GM13977 (cell line): ENCODE results near the gene GOLT1A.

Experiments used
- DNase-seq: peaks from one replicate; pipeline ENCODE4 v3.0.0; 2012; ENCODE audit warnings: low spot score
- in situ Hi-C: fragments of 300-500 bp; cut with MboI; formaldehyde crosslinking; loops from one replicate; pipeline ENCODE4 v1.12.0; 2022; ENCODE audit warnings: low sequenced_read_pairs, low pct_unique_long_range_greater_than_20kb, mixed read lengths, inconsistent platforms; ENCODE audit not compliant: unreplicated experiment
- TF ChIP-seq, protein P1 (sequence below): IDR thresholded peaks from 2 replicates; pipeline ENCODE4 v1.5.1; 2012; ENCODE audit warnings: mild to moderate bottlenecking, control low read depth; ENCODE audit not compliant: insufficient read depth; ENCODE audit errors: extremely low read depth, missing control alignments

GOLT1A gene, protein sequence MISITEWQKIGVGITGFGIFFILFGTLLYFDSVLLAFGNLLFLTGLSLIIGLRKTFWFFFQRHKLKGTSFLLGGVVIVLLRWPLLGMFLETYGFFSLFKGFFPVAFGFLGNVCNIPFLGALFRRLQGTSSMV

DNA sequence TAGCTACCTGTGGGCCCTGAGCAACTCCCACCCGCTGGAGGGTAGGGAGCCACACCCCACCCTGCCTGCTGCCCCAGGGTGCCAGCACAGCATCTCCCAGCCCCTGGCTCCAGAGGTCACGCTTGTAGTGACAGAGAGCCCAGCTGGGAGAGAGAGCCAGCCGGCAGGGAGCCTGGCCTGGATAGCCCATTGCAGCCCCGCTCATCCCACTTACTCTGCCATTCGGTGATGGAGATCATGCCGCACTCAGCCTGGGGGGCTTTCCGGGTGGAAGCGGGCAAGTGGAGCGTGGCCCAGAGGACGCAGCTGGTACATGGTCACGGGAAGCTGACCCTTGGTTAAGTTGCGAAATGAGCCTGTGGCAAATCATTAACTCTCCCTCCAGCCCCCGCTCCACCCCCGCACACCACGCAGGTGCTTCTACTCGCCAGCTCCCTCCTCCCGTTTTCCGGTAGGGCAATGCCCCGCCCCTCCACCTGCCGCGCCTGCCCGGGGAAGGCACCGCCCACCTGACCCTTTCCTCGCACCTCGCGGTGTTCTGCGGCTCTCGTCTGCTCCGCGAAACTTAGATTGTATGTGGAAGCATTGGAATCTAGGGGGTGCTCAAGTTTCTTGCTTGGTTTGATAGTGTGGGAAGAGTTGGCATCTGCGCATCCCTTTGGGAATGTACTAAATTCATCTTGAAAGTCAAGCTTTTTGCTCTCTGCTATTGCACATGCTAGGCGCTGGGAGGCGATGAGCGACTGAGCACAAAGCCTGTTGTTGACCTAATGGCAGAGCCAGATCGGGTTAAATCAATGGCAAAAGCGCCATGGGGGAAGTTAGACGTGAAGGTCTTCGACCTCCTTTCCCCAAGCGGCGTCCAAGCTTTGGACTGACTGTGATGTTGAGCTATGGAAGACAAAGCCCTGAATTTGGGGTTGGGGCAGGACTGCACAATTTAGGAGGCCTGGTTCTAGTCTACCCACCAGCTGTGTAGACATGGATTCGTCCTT lies at the start of gene GOLT1A:
Gene GOLT1A, minus strand, starts transcription at position 321 of the 995 bp plus-strand sequence. Its CDS starts 82 bp downstream, at position 239.
- DNase-seq: peak; percentile 59
- TF ChIP-seq, protein P1, sequence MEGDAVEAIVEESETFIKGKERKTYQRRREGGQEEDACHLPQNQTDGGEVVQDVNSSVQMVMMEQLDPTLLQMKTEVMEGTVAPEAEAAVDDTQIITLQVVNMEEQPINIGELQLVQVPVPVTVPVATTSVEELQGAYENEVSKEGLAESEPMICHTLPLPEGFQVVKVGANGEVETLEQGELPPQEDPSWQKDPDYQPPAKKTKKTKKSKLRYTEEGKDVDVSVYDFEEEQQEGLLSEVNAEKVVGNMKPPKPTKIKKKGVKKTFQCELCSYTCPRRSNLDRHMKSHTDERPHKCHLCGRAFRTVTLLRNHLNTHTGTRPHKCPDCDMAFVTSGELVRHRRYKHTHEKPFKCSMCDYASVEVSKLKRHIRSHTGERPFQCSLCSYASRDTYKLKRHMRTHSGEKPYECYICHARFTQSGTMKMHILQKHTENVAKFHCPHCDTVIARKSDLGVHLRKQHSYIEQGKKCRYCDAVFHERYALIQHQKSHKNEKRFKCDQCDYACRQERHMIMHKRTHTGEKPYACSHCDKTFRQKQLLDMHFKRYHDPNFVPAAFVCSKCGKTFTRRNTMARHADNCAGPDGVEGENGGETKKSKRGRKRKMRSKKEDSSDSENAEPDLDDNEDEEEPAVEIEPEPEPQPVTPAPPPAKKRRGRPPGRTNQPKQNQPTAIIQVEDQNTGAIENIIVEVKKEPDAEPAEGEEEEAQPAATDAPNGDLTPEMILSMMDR: peak; percentile 34
- in situ Hi-C loops: no loop called here

DNA sequence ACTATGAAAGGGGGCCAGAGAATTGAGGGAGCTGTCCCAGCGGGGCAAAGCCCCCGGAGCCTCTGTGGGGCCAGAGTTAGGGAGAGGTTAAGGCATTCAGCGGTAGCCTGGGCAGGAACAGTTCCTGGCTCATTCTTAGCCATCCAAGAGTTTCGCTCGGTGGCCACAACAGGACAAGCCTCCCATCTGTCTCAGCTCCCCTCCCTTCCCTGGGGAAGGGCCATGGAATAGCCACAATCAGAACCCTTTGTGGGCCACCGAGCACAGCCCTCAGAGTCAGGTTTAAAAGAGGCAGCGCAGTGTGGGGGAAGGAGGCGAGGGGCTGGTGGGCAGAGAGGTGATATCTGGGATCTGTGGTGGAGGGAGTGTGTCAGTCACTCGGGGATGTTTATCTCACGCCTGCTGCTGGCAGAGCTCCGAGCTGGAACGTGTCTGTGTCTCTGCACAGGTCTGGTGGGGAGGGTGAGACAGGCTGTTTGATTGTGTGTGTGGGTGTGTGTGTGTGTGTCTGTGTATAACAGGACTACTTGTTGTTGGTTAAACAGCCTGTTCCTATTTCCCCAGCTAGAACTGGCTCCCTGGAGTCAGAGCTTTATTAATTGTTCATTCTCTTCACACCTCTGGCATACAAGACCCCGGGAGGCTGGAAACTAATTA lies 49.6 kb upstream of the GOLT1A start:
- no peak for DNase-seq
- in situ Hi-C loops: no loop called here

DNA sequence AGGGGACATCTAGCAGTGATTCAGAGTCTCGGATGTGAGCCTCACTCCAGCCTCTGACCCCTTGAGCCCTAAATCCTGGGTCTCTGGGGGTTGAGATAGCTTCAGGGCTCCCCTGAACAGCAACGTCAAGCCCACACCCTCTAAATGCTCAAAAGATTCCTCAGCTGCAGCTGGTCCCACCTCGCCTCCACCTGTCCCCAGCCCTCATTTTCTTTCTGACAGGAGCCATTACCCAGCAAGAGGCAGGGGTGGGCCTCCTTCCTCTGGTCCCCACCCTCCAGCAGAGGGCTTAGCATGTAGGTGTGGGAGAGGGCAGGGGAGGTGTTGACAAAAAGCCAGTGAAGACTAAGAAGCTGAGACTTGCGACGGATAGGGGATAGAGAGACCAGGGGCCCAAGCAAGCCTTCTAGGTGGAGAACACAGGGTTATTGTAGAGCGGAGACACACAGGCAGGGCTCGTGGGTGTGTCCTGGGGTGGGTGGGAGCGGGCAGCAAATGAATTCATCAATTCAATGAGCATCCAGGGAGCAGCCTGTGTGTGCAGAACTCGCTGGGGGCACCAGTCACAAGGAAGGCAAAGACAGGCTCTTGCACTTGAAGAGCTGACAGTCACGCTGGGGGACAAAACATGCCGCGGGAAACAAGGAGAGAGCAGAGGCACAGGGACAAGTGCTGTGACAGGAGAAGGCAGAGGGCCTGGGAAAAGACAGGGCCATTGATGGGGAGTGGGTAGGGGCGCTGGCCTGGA lies 48.9 kb upstream of the GOLT1A start:
- in situ Hi-C loops: no loop called here
- TF ChIP-seq, protein P1: no peak
- no peak for DNase-seq

More for the DNA sequence above, 49.6 kb upstream of the GOLT1A start:
- TF ChIP-seq, protein P1: no peak

DNA sequence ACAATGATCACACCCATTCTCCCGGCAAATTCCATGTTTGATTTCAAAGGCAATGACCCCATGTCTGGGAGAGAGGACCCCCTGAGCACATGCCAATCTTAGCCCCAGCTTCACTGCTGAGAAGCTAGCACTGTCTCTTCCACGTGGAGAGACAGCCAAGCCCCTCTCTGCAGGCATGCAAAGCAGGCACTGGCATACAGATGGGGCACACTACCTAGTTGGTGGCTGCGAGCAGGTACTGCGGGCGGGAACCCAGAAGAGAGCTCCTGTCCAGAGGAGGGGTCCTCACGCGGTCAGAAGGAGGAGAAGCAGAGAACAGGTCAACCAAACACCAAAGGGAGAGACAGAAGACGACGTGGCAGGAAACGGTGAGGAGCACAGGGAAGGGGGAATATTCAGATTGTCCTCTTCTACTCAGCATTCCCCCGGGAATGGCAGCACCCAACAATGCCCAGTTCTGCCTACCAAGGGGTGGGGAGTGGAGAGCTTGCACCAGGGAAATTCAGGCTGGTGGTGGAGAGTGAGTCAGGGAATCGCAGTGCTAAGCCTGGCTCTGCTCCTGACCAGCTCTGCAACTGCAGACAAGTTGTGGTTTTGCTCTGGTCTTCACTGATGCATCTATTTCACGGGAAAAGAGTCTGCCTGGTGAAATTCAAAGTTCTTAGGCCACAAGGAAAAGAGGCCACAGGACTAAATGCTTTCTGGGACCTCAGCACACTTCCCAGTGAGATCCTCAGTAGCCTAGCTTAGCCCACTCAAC lies 48.1 kb upstream of the GOLT1A start:
- DNase-seq: no peak
- TF ChIP-seq, protein P1: no peak
- in situ Hi-C loops: no loop called here

DNA sequence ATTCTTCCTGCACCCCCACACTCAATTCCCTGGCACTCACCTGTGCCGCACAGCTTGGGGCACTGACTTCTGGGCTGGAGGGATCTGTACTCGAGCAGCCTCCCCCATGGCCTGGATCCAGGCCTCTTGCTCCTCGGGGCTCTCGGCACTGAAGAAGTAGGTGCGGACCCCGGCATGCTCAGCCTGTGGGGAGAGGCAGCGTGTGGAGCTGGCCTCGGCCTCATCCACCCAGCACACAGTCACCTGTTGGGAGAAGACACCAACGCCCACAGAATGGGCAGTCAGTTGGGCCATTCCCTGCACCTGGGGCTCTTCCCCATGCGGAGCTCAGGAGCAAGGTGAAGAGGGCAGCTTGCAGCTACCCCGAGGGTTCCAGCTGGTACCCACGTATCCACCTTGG lies 47.5 kb upstream of the GOLT1A start:
- TF ChIP-seq, protein P1: no peak
- in situ Hi-C loops: no loop called here
- DNase-seq: no peak
